GM20000 (cell line): ENCODE data around the gene CNTNAP1.
A peak's percentile ranks its signal among the peaks of the same experiment; 100 is the strongest.

Experiments used
- DNase-seq: peaks from one replicate; pipeline ENCODE4 v3.0.0; 2012; ENCODE audit warnings: low spot score
- CTCF ChIP-seq: IDR thresholded peaks from 2 replicates; pipeline ENCODE4 v1.5.1; 2012; ENCODE audit warnings: mild to moderate bottlenecking, control low read depth; ENCODE audit errors: extremely low read depth, missing control alignments

Gene CNTNAP1

GRCh38 chr17:42684929-42685556 lies 2.7 kb downstream of the CNTNAP1 start:
- DNase-seq, result no peak

GRCh38 chr17:42685831-42686230 lies 3.5 kb downstream of the CNTNAP1 start:
- TF ChIP-seq CTCF, result no peak
- DNase-seq, result no peak

More at GRCh38 chr17:42684929-42685556, 2.7 kb downstream of the CNTNAP1 start:
- no peak for TF ChIP-seq CTCF

- DNase-seq, result no peak
- no peak for TF ChIP-seq CTCF
These were observed 4.3 kb downstream of the CNTNAP1 start for GRCh38 chr17:42686520-42687128.

- TF ChIP-seq CTCF, result no peak
- DNase-seq, result no peak
These were observed 5.5 kb downstream of the CNTNAP1 start for GRCh38 chr17:42687707-42688320.

GRCh38 chr17:42690596-42690995 lies 8.3 kb downstream of the CNTNAP1 start:
- no peak for DNase-seq
- no peak for TF ChIP-seq CTCF

GRCh38 chr17:42691021-42691545 lies 8.8 kb downstream of the CNTNAP1 start:
- no peak for DNase-seq
- no peak for TF ChIP-seq CTCF

GRCh38 chr17:42692489-42692888 lies 10.2 kb downstream of the CNTNAP1 start:
- peak; percentile 3 for DNase-seq
- no peak for TF ChIP-seq CTCF
